Tibial nerve (tissue), 4 donors: ENCODE results near the gene S100A7A. TPM values are rescaled to one million over a fixed set of nuclear protein-coding genes. Genes with fewer than 3 reads are reported as not detected.

Experiments
- DNase-seq, 2 donors: peaks; one replicate each; pipeline ENCODE4 v3.0.0-alpha.2; 2019; ENCODE audit warnings: low spot score in 2 of 2
- H3K27ac ChIP-seq, 4 donors: fragments of 200-600 bp; sonication (generic) in 3 of 4; one replicate each; pipeline ENCODE4 v1.5.1; 2017 to 2019; ENCODE audit warnings: mild to moderate bottlenecking in 1 of 4
- H3K27me3 ChIP-seq, 2 donors: fragments of 200-600 bp; sonication (generic) in 1 of 2; one replicate each; pipeline versions ENCODE4 v1.5.1 to v1.6.0; 2017 to 2019
- H3K36me3 ChIP-seq, 3 donors: fragments of 200-600 bp; sonication (generic); one replicate each; pipeline ENCODE4 v1.5.1; 2018 to 2019
- H3K4me1 ChIP-seq, 4 donors: fragments of 200-600 bp; sonication (generic) in 3 of 4; one replicate each; pipeline ENCODE4 v1.5.1; 2017 to 2019
- H3K4me3 ChIP-seq, 4 donors: fragments of 200-600 bp; sonication (generic) in 3 of 4; one replicate each; pipeline ENCODE4 v1.5.1; 2017 to 2019; ENCODE audit warnings: mild to moderate bottlenecking in 1 of 4, moderate library complexity in 1 of 4
- H3K9me3 ChIP-seq, 4 donors: fragments of 200-600 bp; sonication (generic) in 3 of 4; one replicate each; pipeline ENCODE4 v1.5.1; 2017 to 2019
- EP300 ChIP-seq, 2 donors: sonication (generic); formaldehyde crosslinking; IDR thresholded peaks; one replicate each; pipeline ENCODE4 v1.6.1; 2017; ENCODE audit warnings: antibody characterized with exemption in 2 of 2, mild to moderate bottlenecking in 1 of 2
- POLR2A ChIP-seq, 2 donors: fragments of 450-650 bp; IDR thresholded peaks; one replicate each; pipeline ENCODE4 v1.6.1; 2017; ENCODE audit warnings: antibody characterized with exemption in 2 of 2, mild to moderate bottlenecking in 2 of 2, moderate library complexity in 2 of 2
- WGBS, 2 donors: methylation state at CpG; one replicate each; pipeline ENCODE4 v1.1.5; 2018; 5-methylcytosine and 5-hydroxymethylcytosine counted together
- total RNA-seq, 4 donors: library from RNA; depleted of rRNA; stranded (reverse); fragments of >200 nt; gene quantifications; one replicate each; pipeline ENCODE4 v1.1.0, GENCODE V29; 2016
- TF ChIP-seq, protein P1 (sequence below), 5 experiments: fragments of 200-600 bp in 3 of 5; fragments of 450-650 bp in 2 of 5; sonication (generic) in 3 of 5; IDR thresholded peaks; one replicate each; pipeline ENCODE4 v1.5.1; 2016 to 2019; ENCODE audit warnings: antibody characterized with exemption in 5 of 5, mild to moderate bottlenecking in 3 of 5, moderate library complexity in 2 of 5

S100A7A gene
- total RNA-seq, 4 donors from 2014 or later, result not detected

DNA sequence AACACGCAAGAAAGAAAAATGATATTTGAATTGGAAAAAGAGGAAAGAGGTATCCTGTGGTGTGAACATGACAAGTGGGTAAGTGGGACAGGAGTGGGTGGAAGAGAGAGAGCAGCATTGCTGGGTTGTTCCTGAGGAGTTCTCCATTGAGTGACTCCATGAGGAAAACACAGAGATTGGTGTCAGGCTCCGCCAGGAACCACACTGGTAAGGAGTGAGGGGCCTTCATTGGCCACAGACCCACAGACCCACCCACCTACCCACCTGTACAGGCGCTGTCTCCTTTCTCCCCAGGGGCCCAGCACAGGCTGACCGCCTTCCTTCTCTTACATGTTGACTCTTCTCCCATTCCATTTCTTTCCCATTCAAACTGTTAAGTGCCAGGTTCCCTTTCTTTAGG lies 20.9 kb downstream of the S100A7A start:
- H3K9me3 ChIP-seq, result no peaks in the 10 kb centered on the region
- no peak for DNase-seq
- H3K4me1 ChIP-seq, result no peaks in the 10 kb centered on the region
- no peaks in the 10 kb centered on the region for H3K27me3 ChIP-seq
- TF ChIP-seq EP300 (IDR thresholded peaks at IDR 0.05), result no peak
- TF ChIP-seq, protein P1, sequence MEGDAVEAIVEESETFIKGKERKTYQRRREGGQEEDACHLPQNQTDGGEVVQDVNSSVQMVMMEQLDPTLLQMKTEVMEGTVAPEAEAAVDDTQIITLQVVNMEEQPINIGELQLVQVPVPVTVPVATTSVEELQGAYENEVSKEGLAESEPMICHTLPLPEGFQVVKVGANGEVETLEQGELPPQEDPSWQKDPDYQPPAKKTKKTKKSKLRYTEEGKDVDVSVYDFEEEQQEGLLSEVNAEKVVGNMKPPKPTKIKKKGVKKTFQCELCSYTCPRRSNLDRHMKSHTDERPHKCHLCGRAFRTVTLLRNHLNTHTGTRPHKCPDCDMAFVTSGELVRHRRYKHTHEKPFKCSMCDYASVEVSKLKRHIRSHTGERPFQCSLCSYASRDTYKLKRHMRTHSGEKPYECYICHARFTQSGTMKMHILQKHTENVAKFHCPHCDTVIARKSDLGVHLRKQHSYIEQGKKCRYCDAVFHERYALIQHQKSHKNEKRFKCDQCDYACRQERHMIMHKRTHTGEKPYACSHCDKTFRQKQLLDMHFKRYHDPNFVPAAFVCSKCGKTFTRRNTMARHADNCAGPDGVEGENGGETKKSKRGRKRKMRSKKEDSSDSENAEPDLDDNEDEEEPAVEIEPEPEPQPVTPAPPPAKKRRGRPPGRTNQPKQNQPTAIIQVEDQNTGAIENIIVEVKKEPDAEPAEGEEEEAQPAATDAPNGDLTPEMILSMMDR (IDR thresholded peaks at IDR 0.05), result no peak
- no peak for TF ChIP-seq POLR2A (IDR thresholded peaks at IDR 0.05)
- no peak overlapping the region for H3K4me3 ChIP-seq
- H3K27ac ChIP-seq, result no peak overlapping the region
- no peaks in the 10 kb centered on the region for H3K36me3 ChIP-seq
- 86 to 90% methylated on average over 4 of the region's 4 CpGs for WGBS, 2 donors

DNA sequence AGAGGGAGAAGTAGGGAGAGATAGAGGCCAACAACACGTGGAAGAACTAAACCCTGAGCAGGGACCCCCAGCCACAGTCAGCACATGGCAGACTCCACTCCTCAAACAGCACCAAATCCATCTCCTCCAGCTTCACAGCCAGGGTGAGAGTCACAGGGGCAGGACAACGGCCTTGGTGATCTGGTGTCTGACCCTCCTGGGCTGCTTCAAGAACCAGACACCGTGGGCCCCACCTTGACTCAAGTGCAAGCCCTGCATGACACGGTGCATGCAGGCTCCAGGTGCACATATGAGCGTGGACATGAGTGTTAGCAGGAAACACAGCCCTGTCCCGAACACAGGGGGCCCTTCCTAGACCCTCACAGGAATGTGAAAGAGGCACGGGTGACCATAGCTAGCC lies 22.3 kb downstream of the S100A7A start:
- Histone ChIP-seq H3K9me3 (peaks cover 0 to 4% (median 0%) of the 10 kb centered on the region in 4 donors), H3K4me3 (no peak overlapping the region), H3K36me3 (no peaks in the 10 kb centered on the region), H3K4me1 (no peaks in the 10 kb centered on the region), H3K27ac (no peak overlapping the region), H3K27me3 (no peaks in the 10 kb centered on the region)
- DNase-seq, result no peak
- TF ChIP-seq, protein P1 (IDR thresholded peaks at IDR 0.05), result no peak
- no peak for TF ChIP-seq EP300 (IDR thresholded peaks at IDR 0.05)
- no peak for TF ChIP-seq POLR2A (IDR thresholded peaks at IDR 0.05)
- 67 to 79% methylated on average over 5 to 7 of the region's 7 CpGs for WGBS, 2 donors

DNA sequence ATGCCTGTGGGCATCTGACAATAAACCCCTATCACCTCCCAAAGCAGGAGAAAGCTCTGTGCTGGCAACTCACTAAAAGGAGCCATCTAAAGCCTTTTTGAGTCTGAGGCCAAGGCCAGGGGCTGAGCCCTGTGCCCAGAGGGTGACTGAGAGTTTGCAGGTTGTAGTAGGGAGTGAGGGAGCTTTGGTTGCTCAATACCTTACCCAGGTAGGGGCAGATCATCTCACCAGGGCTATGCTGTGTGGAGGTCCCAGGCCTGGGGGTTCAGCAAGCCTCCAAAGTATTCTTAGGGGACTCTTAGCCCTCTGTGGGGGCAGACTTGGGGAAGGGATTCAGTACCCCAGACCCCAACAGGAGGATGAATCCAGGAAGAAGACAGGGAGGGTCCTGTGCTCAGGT lies 23.0 kb downstream of the S100A7A start:
- H3K4me1 ChIP-seq, result no peaks in the 10 kb centered on the region
- H3K36me3 ChIP-seq, result no peaks in the 10 kb centered on the region
- no peaks in the 10 kb centered on the region for H3K27me3 ChIP-seq
- H3K27ac ChIP-seq, result no peak overlapping the region
- TF ChIP-seq POLR2A (IDR thresholded peaks at IDR 0.05), result no peak
- TF ChIP-seq EP300 (IDR thresholded peaks at IDR 0.05), result no peak
- TF ChIP-seq, protein P1 (IDR thresholded peaks at IDR 0.05), result no peak
- H3K9me3 ChIP-seq, result peaks cover 0 to 9% (median 0%) of the 10 kb centered on the region in 4 donors
- DNase-seq, result no peak
- H3K4me3 ChIP-seq, result no peak overlapping the region

DNA sequence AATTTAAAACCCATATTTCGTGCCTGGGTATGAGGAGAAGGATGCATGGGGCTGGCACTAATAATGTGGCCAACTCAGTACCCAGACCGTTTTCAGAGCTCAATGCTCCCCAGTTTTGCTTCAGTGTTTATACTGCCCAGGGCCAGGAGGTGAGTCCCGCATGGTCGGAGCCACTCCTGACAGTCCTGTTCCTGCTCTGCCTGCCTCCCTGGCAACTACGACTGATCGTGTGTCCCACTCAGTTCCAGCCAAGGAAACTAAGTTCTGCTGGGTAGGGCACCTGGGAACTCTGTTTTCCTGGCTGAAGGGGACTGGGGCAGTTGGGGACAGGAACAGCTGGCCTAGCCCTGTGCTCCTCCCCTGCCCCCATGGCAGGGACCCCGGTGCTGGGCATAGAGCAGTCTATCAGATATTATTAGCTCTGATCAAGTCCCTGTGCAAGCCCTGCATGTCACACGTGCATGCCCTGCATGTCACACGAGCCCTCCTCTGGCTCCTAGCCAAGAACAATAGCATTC lies 25.0 kb downstream of the S100A7A start:
- no peak overlapping the region for H3K27ac ChIP-seq
- TF ChIP-seq POLR2A (IDR thresholded peaks at IDR 0.05) (no peak), EP300 (IDR thresholded peaks at IDR 0.05) (no peak)
- TF ChIP-seq, protein P1 (IDR thresholded peaks at IDR 0.05), result no peak
- no peaks in the 10 kb centered on the region for H3K4me1 ChIP-seq
- no peak for DNase-seq
- no peaks in the 10 kb centered on the region for H3K27me3 ChIP-seq
- H3K4me3 ChIP-seq, result no peak overlapping the region
- H3K36me3 ChIP-seq, result no peaks in the 10 kb centered on the region
- 66 to 68% methylated on average over 9 of the region's 9 CpGs for WGBS, 2 donors
- peaks cover 0 to 9% (median 0%) of the 10 kb centered on the region in 4 donors for H3K9me3 ChIP-seq

DNA sequence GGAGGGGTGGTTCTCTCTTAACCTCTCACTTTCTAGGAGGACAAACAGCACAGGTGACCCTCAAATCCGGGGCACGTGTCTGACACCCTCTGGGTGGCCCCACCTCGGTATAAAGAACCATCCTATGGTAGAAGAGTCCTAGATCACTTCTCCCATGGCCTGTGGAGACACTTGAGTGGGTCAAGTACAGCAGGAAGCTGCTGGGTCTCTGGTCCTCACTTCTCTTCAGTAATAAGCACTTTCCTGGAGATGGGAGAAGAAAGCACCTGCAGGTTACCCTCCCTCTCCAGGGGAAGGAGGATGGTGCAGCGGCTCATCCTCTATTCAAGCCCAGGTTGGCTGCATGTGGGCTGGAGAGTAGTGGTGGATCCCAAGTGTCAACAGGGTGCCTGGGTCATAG lies 27.2 kb downstream of the S100A7A start:
- TF ChIP-seq, protein P1 (IDR thresholded peaks at IDR 0.05), result no peak
- TF ChIP-seq POLR2A (IDR thresholded peaks at IDR 0.05) (no peak), EP300 (IDR thresholded peaks at IDR 0.05) (no peak)

More for the DNA sequence above, 27.2 kb downstream of the S100A7A start:
- Histone ChIP-seq H3K27me3 (no peaks in the 10 kb centered on the region), H3K4me3 (no peak overlapping the region), H3K4me1 (no peaks in the 10 kb centered on the region), H3K9me3 (peaks cover 0 to 9% (median 0%) of the 10 kb centered on the region in 4 donors), H3K36me3 (no peaks in the 10 kb centered on the region), H3K27ac (no peak overlapping the region)
- WGBS, 2 donors, result 50 to 80% methylated on average over 4 of the region's 4 CpGs
- DNase-seq, result no peak
